DLD1 (cell line): ENCODE data around the gene STK40.

Source experiments
- in situ Hi-C: cut with HindIII; loops from 2 replicates; pipeline ENCODE4 v1.10.0; 2017; ENCODE audit warnings: low sequenced_read_pairs

Gene STK40

DNA sequence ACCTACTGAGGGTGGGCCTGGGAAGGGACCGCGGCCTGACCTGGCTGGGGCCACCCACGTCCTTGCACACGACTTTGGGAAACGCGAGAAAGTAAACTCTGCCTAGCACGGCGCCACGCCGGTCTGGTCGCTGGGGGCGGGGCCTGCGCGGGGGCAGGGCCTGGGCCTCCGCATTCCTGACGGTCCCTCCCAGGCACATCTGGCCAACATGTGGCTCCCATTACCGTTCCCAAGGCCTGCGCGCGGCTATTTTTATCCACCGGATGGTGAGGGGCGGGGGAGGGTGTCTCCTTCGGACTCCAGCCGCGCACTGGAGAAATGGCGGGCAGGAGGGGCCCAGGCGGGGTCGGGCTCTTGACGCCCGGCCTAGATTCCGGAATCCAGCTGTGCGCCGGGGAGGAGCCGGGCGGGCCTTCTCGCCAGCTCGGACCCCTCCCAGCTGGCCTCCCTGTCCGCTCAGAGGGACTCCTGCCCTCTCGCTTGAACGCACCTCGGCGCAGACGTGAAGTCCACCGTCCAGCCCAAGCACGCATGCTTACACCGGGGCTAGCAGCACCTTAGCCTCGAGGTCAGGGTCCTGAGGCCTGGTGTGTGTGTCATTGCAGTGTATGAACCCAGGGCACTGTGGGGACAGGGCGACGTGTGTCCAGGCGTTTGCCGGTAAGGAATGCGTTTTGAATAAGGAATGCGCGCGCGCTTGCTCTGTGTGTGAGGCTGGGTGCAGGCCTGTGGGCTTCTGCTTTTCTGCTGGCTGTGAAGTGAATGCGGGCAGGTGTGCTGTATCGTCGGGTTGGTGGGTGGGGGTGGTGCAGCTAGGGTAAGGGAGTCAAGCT, 64.4 kb downstream of the STK40 start:
- in situ Hi-C loops: no loop called here

DNA sequence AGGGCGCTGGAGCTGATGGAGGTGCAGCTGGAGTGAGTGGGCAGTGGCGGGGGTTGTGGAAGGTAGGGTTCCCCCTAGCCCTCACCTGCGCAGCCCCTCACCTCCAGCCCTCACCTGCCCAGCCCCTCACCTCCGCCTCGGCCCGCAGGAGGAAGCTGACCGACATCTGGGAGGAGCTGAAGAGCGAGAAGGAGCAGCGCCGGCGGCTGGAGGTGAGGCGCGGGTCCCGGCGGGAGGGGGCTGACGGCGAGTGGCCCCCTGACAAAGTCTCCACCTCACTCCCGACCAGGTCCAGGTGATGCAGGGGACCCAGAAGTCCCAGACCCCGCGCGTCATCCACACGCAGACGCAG, 65.0 kb downstream of the STK40 start:
- in situ Hi-C loops: no loop called here

DNA sequence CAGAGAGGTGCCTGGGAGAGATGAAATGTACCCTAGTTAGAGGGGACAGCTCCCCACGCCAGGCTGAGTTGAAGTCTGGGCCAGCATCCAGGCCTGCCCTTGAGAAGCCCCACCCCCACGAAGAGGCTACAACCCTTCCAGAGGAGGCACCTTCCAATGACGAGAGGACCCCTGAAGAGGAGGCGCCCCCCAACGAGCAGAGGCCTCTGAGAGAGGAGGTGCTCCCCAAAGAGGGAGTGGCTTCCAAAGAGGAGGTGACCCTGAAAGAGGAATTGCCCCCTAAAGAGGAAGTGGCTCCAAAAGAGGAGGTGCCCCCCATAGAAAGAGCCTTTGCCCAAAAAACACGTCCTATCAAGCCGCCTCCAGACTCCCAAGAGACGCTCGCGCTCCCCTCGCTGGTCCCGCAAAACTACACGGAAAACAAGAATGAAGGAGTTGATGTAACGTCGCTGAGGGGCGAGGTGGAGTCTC, 65.4 kb downstream of the STK40 start:
- in situ Hi-C loops: no loop called here

DNA sequence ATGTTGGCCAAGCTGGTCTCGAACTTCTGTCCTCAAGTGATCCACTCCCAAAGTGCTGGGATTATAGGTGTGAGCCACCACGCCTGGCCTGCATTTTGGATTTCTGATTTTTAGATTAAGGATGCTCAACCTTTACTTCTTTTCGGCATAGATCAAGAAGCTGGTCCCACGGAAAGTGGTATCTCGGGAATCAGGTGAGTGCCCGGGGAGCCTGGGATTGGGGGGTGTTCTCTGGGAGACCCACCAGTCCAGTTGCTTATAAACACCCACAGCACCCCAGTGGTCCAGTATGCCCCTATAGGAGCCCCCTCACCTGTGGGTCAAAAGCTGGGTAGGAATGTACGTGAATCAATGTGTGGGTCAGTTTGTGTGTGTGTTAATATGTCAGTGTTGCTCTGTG, 76.3 kb downstream of the STK40 start:
- in situ Hi-C loops: no loop called here

DNA sequence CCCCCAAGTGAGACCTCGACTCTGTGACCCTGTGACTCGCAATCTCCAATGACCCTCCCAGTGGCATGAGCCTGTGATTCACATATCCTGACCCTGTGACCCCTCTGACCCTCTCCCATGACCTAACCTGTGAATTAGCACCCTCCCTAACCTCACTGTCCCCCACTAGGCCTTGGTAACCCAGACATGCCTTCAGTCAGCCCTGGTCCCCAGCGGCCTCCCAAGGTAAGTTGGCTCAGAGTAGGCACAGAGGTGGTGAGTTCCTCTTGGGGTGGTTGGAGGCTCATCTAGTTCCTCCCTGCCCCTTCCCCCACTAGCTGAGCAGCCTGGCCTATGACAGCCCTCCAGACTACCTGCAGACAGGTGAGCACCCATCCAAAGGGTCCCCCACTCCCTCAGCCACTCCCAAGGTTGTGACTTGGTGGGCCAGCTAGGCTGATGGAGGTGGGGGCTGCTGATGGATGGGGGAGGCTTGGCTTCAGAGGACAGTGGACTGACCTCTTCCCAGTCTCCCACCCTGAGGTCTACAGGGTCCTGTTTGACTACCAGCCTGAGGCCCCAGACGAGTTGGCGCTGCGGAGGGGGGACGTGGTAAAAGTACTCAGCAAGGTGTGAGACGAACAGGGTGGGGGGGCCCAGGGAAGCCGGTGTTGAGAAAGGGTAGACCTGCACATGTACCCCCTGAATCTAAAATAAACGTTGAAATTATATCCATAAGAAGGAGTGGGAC, 78.0 kb downstream of the STK40 start:
- in situ Hi-C loops: no loop called here

DNA sequence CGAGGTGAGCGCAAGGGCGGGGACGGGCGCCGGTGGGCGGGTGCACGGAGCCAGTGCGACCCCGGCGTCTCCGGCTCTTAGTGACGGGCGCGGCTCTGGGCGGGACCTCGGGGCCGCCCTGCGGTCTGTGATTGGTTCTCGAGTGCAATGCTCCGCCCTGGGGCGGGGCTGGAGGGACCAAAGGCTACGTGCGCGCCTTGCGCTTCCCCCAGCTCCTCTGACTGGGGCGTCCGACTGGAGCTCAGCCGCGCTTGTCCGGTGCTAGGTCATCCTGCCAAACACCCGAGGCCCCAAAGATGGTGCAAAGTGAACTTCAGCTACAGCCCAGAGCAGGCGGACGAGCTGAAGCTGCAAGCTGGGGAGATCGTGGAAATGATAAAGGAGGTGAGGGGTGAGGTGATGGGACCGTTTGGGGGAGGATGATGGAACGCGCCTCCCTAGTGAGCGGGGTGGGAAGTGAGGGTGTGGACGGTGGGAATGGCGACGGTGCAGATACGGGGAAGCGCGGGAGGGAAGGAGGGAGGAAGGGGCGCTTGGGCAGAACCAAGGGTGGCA, 78.7 kb downstream of the STK40 start:
- in situ Hi-C loops: no loop called here

DNA sequence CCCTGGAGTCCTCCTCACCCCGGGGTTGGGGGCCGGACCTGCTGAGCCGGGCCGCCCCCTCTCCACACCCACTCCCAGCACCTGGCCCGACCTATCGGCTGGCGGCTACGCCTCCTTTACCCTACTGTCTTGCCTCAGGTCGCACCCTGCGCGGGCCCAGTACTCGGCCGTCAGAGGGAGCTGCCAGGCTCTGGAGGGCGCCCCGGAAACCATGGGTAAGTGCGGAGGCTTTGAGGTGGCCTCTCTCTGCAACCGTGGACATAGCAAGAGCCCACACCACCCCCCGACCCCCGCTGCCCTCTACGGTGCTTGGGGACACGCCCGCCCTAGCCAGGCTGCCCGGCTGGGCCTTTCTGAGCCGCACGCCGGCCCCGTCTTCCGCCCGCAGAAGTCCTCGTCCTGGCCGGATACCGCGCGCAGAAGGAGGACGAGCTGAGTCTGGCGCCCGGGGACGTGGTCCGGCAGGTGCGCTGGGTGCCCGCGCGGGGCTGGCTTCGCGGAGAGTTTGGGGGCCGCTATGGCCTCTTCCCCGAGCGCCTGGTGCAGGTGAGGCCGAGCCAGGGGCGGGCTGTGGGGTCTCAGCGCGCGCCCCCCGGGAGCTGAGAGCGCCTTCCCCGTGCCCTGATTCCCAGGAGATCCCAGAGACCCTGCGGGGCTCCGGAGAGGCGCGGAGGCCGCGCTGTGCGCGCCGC, 79.4 kb downstream of the STK40 start, which contains the start of gene SH3D21:
TSS of gene SH3D21 (plus strand) at position 159 of the 692 bp plus-strand sequence. CDS start at position 212, 53 bp downstream.
- in situ Hi-C loops: no loop called here

DNA sequence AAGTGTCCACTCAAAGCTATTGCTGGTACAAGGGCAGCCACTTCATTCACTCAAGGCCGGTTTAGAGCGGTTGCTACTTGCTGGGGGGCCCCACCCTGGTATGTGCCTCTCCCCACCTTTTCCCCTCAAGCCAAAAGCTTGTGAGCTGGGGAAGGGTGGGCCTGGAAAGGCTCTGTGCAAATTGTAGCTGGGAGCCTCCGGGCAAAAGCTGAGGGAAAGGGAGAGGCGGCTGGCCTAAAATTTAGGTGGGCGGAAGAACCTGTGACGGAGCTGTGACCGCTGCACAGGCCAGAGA, 79.9 kb downstream of the STK40 start:
- in situ Hi-C loops: no loop called here

DNA sequence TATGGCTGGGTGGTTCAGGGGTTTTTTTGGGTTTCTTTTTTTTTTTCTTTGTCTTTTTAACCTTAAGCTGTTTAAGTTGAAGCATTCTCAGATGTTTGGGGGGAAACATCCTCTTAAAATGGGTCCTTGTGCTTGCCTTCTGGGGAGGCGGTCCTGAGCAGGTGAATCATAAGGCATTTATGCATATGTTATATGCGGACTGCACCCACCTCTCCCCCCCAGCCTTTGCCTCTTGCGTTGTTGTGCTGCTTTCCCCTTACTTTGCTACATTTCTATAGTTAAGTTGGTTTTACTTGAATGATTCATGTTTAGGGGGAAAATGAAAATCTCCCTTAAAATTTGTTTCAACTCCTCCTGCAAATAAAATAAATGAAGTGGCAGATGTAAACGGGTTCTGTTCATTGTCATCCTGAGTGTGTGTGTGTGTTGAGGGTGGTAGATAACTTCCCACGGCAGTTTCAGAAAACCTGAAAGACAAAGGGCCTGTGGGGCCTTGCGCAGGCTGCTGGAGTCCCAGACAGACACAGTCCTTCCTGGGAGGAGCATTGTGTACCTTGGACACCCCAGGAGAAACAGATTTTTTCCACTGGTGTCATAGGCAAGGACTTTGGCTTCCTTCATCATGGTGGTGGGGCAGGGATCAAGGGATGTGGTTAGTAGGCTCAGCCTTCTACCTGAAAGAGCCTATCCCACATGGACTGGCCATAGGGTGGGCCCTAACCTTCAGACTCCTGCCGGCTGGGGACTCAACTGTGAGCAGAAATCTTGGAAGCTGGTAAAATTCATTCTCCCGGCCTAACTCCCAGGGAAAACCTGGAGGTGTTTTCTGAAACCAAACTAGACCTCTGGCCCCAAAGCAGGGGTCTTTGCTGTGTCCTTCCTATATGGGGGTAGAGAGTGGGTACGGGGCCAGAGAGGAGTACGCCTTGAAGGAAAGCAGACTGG, 80.5 kb downstream of the STK40 start:
- in situ Hi-C loops: no loop called here

DNA sequence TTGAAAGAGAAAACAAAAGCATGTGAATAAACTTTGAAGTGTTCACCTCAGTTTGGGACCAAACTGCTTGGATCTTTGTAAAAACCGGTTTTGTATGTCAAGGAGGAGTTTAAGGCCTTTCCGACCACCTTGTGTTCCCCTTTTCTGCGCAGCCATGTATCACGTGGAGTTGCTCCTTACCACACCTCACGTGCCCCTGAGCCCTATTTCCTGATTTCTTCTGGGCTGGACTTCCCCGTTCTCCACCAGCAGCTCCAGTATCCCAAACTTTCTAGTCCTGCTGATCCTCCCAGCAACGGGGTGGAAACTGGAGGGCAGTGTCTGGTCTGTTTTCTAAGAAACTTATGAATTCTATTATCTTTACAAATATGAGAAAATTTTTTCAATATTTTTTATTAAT, 81.2 kb downstream of the STK40 start:
- in situ Hi-C loops: no loop called here

DNA sequence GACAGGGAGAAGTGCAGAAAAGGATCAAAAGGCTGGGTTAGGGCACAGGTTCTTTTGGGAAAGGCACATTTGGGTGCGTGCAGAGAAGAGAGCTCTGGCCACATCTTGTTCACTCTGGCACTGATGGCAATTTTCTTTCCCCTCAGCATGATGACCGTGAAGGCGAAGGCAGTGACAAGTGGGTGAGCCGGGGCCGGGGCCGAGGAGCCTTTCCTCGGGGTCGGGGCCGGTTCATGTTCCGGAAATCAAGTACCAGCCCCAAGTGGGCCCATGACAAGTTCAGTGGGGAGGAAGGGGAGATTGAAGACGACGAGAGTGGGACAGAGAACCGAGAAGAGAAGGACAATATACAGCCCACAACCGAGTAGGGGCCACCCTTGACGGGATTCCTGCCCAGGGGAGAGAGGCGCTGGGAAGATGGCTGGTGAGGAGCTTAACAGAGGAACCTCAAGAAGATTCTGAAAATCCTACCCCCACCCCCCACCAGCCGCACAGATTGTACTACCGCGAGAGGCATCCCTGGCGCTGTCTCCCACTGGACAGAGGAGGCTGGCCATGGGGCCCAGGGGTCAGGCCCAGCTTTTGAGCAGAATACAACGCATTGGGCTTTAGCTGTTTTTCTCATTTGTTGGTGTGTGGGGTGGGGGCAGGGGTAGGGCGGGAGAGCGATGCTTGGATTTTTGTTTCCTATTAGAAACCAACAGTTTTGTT, 81.9 kb downstream of the STK40 start:
- in situ Hi-C loops: no loop called here

DNA sequence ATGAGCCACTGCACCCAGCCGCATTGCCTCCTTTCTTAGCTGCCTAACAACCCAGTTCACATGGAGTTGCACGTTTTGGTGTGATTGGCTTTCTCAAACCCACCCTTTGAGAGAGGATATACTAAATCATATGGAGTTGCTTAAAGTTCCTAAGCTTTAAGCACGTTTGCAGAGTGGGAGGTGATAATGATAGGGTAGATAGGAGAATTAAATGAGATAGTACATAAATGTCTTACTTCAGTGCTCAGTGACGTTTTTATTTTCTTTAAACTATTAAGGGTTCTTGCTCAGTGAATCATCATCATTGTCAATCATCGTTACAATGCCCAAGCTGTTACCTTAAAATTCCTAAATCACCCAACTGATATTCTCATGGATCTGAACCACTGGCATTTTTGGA, 82.5 kb downstream of the STK40 start:
- in situ Hi-C loops: no loop called here

DNA sequence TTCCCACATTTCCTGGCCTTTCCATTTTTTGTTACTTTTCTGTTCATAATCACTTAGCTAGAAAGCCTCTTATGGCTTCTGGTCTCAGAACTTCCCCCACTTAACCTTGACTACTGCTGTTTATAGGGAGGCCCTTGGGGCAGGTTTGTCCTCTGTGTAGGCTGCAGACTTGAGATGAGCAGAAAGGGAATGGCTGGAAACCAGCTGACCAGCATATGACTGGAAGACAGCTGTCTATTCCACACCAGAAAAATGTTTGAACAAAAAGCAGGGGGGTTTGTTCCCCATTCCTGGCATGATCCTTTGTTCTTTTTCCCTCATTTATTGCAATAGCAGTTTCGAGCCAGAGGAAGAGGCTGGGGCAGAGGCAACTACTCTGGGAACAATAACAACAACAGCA, 84.5 kb downstream of the STK40 start:
- in situ Hi-C loops: no loop called here

DNA sequence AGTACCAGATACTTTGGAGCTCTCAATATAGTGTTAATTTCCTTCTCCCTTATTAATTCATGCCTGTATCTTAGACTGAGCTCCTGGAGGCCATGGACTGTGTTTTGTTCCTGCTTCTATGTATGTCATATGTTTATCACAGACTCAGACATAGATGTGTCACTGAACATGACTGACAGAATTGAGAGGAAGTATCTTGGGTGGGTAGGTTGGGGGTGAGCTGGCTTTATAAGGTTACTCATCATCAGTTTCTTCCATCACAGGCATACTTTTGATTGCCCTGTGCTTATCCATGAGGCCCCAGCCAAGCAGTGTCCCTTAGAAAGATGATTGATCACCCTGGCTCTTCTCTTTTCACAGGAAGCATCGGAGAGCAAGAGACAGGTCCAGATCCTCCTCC, 85.2 kb downstream of the STK40 start:
- in situ Hi-C loops: no loop called here

DNA sequence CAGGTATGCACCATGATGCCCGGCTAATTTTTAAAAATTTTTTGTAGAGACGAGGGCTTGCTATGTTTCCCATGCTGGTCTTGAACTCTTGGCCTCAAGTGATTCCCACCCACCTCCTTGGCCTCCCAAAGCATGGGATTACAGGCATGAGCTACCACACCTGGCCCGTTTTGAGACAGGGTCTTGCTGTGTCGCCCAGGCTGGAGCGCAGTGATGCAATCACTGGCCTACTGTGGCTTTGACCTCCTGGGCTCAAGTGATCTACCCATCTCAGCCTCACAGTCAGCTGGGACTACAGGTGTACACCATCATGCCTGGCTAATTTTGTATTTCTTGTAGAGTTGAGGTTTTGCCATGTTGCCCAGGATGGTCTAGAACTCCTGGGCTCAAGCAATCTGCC, 87.1 kb downstream of the STK40 start:
- in situ Hi-C loops: loop anchor here (25.0 kb wide), 1 partner anchor 161 kb away; the partner anchor contains the start of genes COL8A2 and TRAPPC3

DNA sequence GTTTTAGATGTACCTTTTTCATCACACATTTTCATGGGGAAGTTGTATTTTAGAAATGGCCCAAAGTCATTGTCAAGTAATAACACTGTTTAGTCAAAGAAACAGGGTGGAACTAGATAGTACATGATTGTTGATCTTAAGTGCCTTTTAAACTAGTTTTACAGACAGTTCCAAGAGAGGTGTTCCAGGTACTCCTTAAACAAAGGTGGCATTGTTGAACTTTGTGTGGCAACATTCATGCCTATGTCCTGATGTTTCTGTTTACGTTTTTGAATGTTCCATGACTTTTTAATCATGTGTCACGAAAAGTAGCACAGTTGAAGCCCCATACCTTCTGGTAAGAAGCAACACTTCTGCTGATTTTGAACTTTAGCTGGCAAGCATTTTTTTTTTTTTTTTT, 88.7 kb downstream of the STK40 start:
- in situ Hi-C loops: loop anchor here (25.0 kb wide), 1 partner anchor 160 kb away; the partner anchor contains the start of genes COL8A2 and TRAPPC3

DNA sequence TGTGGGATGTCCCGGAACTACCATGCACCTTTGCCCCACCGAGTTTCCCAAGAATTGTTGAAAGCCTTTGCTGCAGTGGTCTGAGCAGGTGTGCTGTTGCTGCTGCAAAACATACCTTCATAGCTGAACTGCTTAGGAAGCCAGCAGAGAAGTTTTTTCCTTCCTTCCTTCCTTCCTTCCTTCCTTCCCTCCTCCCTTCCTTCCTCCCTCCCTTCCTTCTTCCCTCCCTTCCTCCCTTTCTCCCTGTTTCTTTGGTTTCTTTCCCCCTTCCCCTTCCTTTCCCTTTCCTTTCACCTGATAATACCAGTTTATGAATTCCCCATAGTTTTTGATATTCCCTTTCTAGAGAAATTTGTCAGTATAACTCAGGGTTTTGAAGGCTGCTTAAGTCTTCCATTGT, 90.3 kb downstream of the STK40 start:
- in situ Hi-C loops: loop anchor here (25.0 kb wide), 1 partner anchor 158 kb away; the partner anchor contains the start of genes COL8A2 and TRAPPC3
